RWPE1 (cell line): ENCODE measurements around the gene OR6B2.

Experiments used
- CTCF ChIA-PET: fragments of 350-600 bp; sonication (Branson Sonifier 250); formaldehyde crosslinking; extraction: SDS; loops from one replicate; lab custom pipeline; 2021; lab: Yijun Ruan, JAX
- POLR2A ChIA-PET: fragments of 400-600 bp; formaldehyde crosslinking; extraction: SDS; loops from one replicate; lab custom pipeline; 2020; ENCODE audit warnings: antibody characterized with exemption; ENCODE audit not compliant: low non-redundant PET; lab: Yijun Ruan, JAX
- DNase-seq: peaks from one replicate; pipeline ENCODE4 v3.0.0; 2012; ENCODE audit warnings: low spot score
- H3K27ac ChIP-seq: fragments of 450-650 bp; 2 replicates; pipeline ENCODE4 v1.5.1; 2017
- CTCF ChIP-seq: fragments of 450-650 bp; conservative IDR thresholded peaks from 2 replicates; pipeline ENCODE4 v1.5.1; 2017; ENCODE audit warnings: low read depth, mild to moderate bottlenecking

Gene OR6B2

DNA sequence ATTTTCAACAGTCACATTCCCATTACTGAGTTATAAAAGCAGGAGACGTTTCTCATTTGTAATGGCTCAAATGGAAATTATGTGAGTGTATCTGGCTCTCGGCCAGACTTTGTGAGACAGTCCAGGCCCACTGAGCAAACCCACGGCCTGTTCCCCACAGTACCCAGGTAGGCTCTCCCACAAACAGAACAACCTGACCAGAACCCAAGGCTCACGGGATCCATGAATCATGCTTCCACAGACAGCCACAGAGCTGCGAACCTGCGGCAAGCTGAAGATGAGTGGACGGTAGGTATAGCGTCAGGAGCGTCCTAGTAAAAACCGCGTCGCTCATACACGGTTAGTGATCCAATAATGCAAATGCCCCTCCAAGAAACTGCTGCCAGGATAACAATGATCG is 39.3 kb downstream of the OR6B2 start:
- H3K27ac ChIP-seq = no peak overlapping the region
- DNase-seq = no peak
- no peak for TF ChIP-seq CTCF
- CTCF ChIA-PET = interaction anchor here (0.6 to 1.8 kb wide), 5 partner anchors 10 to 190 kb away, joined by 3 to 6 read pairs (median 4); no protein-coding TSS in a partner anchor
- POLR2A ChIA-PET = interaction anchor here (0.6 kb wide), 1 partner anchor 23 kb away, joined by 3 read pairs; no protein-coding TSS in a partner anchor

- ChIA-PET CTCF (no interaction called here), POLR2A (no interaction called here)
- DNase-seq = no peak
- no peak for TF ChIP-seq CTCF
- no peak overlapping the region for H3K27ac ChIP-seq
Measured at GRCh38 chr2:239985356-239985755, 44.9 kb downstream of the OR6B2 start.

GRCh38 chr2:239984421-239985194 is 45.6 kb downstream of the OR6B2 start:
- DNase-seq = no peak
- no peak overlapping the region for H3K27ac ChIP-seq
- no peak for TF ChIP-seq CTCF
- POLR2A ChIA-PET = no interaction called here
- CTCF ChIA-PET = interaction anchor here (0.6 kb wide), 1 partner anchor 40 kb away, joined by 4 read pairs; the partner anchor contains the start of gene NDUFA10

DNA sequence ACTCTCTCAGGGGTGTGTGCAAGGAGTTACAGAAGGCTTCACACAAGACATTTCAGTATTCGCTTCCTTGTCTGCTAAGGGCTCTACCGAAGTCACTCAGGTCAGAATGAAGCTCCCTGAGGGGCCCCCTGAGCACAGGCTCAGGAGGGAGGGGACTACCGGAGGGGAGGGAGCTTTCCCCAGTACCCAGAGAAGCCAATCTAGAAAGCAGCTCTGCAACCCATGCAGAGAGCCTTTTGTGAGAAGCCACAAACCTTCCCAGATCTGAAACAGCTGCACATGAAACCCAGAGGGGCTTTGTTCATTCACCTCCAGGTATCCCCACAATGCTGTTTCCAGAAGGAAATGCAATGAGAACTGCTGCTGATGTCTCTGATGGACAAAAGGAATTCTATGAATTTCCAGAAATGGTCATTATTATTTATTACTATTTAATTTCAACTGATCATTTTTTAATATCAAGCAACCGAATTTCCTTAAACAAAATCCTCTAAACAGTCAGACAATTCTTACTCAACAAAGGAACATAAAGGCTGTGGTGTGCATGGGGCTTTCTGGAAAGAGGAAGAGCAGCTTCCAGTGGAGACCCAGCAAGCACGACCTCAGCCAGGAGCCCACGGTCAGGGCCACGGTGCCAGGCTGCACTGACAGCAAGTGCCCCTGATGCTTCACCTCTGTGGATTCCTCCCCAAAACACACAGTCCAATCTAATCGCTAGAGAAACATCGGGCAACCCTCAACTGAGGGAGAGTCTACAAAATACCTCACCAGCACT is 47.0 kb downstream of the OR6B2 start:
- ChIA-PET CTCF (interaction anchor here (0.8 kb wide), 1 partner anchor 9 kb away, joined by 3 read pairs; no protein-coding TSS in a partner anchor), POLR2A (no interaction called here)
- DNase-seq = no peak
- no peak overlapping the region for H3K27ac ChIP-seq
- no peak for TF ChIP-seq CTCF
